ENCODE measurements around the gene FAM111B. TPM values are rescaled to one million over a fixed set of nuclear protein-coding genes. Genes with fewer than 3 reads are reported as not detected.
"Not testable (repeated sequence)": the region's sequence is repeated elsewhere in the genome, so short reads cannot be mapped to it uniquely, and the experiment has no call there.

Gene FAM111B
- 0.81 TPM for total RNA-seq

DNA sequence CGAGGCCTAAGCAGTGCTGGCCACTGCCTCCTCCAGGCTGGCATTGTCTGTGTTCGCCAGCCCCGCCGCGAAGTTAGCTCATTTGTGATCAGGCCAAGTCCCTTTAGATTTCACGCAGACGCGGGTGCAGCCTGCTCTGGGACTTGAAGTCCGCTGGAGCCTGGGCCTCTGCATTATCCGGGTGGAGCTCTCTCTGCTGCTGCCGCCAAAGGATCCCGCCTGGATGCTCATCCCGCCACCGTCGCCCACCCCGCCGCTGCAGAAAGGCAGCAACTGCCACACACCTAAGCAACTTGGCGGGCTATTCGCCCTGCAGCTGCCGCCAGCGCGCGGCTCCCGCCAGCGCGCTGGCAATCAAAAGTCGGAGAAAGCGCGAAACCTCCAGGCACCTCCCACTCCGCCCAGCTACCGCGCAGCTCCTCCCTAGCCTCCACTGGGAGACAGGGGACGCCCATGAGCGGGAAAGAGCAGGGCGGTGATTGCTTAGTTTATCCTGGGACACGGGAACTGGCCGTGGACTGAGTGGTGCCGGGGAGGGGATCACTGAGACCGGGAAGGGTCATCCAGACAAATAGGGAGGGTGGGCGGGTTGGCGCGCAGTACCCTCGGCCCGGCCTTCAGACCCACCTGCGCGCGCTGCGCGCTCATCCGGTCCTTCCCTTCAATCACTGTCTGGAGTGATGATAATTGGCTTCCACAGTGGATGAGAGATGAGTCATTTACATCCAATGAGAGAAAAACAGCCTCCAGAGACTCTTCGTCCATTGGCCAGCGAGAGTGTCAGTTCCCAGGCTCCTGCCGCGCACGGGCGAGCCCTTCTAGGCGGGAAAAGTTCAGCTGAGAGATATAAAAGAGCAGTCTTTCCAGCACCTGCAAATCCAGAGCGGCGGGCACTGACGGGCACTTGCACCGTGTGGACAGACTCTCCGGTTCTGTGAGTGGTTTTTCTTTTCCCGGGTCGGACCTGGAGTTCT, at the start of gene FAM111B:
FAM111B (plus strand) TSS at position 875 of the 974 bp plus-strand sequence. CDS start 2,389 bp downstream, outside the sequence.
- peak; percentile 18 to 88 (median 78) for DNase-seq (ENCODE audit: low read depth in 2 of 3, low spot score in 2 of 3)

DNA sequence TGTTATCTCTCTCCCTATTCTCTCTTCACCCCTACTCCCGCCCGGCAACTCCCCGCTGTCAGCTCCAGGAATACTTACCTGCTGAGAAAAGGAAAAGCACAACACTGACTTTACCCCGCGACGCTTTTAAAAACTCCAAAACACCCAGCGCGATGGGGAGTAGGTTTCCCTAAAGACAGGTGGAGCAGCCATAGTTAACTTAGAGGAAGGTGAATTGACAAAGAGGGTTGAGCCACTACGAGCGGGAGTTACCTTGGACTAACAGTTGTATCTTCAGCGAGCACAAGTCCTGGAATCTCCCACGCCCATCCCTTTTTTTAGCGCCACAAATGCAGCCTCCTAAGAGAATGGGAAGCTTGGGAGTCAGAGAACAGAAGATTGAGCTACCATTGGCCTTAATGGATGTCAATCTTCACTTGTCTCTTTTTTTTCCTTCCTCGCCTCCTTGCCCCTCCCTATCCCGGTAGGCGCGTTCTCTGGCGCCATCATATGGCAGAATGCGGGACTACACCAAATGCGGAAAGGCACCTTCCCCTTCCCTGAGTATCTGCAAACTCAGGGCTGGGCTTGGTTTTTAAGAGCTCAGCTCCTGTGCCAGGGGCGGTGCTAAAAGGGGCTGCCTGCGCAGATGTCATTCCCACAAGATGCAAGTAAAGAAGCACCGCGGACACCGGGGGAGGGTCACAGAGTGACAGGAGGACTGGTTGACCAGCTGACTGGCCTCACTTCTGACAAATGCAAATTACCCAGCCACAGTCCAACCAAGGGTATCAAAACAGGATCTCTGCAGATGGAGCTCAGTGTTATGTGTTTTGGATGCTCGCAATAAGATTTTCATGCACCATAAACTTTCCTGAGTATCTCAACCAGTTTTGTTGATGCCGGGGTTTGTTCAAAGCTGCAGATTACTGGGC, 48.7 kb upstream of the FAM111B start:
- DNase-seq (ENCODE audit: low read depth in 2 of 3, low spot score in 2 of 3), result peak; percentile 61 to 97 (median 88)

GRCh38 chr11:59060096-59060495, 46.9 kb upstream of the FAM111B start:
- not testable (repeated sequence) for DNase-seq (ENCODE audit: low read depth in 2 of 3, low spot score in 2 of 3)

- no peak for DNase-seq (ENCODE audit: low read depth in 2 of 3, low spot score in 2 of 3)
These were observed 44.2 kb upstream of the FAM111B start for GRCh38 chr11:59062602-59063529.

DNA sequence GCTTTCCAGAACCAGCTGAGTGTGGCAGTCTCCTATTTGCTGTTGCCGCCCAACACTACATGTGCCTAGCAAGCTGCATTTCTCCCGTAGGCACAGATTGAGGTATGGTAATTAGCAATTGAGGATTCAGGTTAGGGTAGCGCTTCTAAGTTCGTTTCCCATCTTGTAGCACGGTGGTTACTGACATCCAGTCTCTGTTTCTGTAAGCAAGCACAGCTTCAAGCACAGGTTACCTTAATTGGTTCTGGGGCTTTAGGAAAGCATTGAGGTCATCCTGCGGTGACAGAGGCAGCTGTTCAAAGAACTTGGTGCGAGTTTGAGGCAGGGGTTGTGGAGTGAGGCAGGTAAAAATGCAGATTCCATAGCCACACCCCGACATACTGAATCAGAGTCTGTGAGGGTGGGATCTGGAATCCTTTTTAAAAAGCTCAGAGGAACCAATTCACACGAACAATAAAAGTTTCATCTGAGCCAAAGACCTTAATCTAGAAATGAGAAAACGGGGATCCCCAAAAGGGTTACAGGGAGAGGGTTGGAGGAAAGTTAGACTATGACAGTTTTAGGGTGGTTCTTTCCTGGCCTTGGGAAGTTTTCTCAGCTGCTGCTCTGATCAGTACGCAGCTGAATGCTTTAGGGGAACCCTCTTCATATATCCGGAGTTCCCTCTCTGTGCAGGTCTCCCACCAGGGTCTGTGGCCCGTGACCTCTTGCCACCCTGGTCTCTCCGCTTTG, 42.9 kb upstream of the FAM111B start:
- DNase-seq (ENCODE audit: low read depth in 2 of 3, low spot score in 2 of 3), result not testable (repeated sequence)

DNA sequence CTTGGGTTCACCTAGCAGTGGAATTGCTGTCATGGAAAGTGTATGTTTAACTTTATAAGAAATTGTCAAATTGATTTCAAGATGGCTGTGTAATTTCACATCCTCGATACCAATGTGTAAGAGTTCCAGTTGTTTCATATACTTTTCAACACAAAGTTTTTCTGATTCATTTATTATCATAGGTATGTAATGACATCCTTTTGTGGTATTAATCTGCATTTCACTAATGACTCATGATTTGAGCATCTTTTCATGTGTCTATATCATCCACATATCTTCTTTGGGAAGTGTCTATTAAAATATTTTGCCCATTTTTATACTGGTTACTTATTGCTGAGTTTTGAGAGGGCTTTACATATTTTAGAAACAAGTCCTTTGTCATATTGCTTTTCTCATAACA, 38.0 kb upstream of the FAM111B start:
- DNase-seq (ENCODE audit: low read depth in 2 of 3, low spot score in 2 of 3), result no peak

DNA sequence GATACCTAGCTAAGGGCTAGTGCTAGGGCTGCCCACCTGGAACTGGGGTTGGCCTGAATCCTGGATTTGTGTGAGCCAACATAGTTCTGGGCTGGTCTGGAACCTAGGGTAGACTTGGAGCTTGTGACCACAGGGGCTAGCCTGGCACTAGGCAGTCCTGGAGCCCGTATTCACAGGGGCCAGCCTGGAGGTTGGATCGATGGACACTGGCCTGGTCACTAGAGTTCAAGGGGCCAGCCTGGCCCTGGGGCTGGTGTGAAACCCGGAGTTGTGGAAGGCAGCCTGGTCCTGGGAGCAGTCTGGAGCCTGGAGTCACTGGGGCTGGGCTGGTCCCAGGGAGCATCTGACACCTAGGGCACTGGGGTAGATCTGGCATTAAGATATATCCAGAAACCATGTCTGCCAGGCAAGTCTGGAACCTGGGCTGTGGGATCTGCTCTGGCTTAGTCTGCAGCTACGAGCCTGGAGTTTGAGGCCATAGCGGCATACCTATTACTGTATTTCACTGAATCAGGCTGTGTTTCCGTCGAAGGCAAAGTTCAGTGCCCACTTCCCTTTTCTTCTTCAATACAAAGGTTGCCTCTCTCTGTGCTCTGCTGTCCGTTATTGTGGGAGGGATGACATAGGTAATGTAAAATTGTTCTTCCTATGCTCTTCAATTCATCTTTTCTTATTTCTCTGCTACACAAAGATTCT, 30.0 kb upstream of the FAM111B start:
- peak in 2 of 3 donors; percentile 34 to 71 for DNase-seq (ENCODE audit: low read depth in 2 of 3, low spot score in 2 of 3)

- DNase-seq (ENCODE audit: low read depth in 2 of 3, low spot score in 2 of 3), result peak in 1 of 3 donors; percentile 16
These were observed 28.6 kb upstream of the FAM111B start for GRCh38 chr11:59078435-59078834.

- no peak for DNase-seq (ENCODE audit: low read depth in 2 of 3, low spot score in 2 of 3)
These were observed 28.0 kb upstream of the FAM111B start for GRCh38 chr11:59079086-59079485.

GRCh38 chr11:59080421-59080820, 26.6 kb upstream of the FAM111B start:
- not testable (repeated sequence) for DNase-seq (ENCODE audit: low read depth in 2 of 3, low spot score in 2 of 3)

GRCh38 chr11:59081430-59082020, 25.5 kb upstream of the FAM111B start:
- DNase-seq (ENCODE audit: low read depth in 2 of 3, low spot score in 2 of 3), result not testable (repeated sequence)

- not testable (repeated sequence) for DNase-seq (ENCODE audit: low read depth in 2 of 3, low spot score in 2 of 3)
These were observed 21.0 kb upstream of the FAM111B start, which contains the start of gene GLYATL1B for GRCh38 chr11:59086007-59086406. TSS of gene GLYATL1B (plus strand) at chr11:59086307. CDS start at chr11:59086307, 0 bp downstream.

GRCh38 chr11:59088162-59088561, 18.9 kb upstream of the FAM111B start:
- DNase-seq (ENCODE audit: low read depth in 2 of 3, low spot score in 2 of 3), result no peak

GRCh38 chr11:59093576-59093975, 13.5 kb upstream of the FAM111B start:
- DNase-seq (ENCODE audit: low read depth in 2 of 3, low spot score in 2 of 3), result not testable (repeated sequence)

GRCh38 chr11:59095225-59095624, 11.8 kb upstream of the FAM111B start:
- DNase-seq (ENCODE audit: low read depth in 2 of 3, low spot score in 2 of 3), result not testable (repeated sequence)

DNA sequence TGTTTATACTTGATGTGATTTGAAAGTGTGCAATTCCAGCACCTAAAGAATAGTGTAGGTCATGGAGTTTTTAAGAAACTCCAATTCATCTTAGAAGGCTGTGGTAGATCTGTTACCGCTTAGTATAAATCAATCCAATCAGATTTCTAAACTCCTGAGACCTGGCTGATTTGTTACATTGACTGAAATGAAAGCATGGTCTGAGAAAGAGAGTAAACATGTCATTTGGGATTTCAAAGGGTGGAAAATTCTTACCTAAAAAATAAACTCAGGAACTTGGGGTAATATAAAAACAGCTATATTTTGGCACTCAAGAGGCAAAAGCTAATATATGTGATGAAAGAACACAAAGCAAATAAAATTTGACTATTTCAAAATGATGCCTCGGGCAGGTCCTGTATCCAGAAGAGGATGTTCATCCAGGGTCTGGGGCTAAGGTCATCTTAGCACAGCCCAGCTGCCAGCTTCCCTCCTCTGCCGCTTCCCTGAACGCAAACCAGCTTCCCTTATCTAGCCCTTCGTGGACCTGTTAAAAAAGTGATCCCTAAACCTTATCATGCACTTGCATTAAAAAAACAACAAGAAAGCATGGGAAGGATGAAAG, 11.0 kb upstream of the FAM111B start:
- not testable (repeated sequence) for DNase-seq (ENCODE audit: low read depth in 2 of 3, low spot score in 2 of 3)

DNA sequence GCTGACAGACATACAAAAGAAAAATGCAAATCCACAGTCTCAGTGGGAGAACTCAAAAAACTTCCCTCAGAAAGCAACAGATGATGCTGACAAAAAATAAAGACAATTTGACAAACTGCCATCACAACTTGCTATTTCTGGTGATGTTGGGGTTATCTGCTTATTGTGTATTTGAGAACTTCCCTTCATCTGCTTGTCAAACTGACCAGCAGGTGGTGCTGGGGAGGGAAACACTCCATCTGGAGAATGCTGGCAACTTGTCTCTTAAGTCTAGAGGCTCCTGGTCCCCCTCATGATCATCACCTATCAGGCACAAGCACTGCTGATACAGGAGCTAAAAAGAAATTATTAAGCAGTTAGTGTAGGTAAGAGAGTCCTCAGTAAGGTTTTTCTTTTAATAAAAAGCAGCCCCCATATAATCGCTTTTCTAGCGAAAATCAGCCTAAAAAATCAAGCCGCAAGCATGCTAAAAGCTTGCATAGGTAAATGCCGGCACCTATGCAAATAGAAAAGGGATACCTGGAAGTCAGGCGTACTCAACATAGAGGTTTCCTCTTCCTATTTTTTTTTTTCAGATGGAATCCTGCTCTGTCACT, 9.8 kb upstream of the FAM111B start:
- peak; percentile 25 to 86 (median 60) for DNase-seq (ENCODE audit: low read depth in 2 of 3, low spot score in 2 of 3)
